ENCODE data around the gene DIDO1. TPM values are rescaled to one million over a fixed set of nuclear protein-coding genes. Genes with fewer than 3 reads are reported as not detected.
A peak's percentile ranks its signal among the peaks of the same experiment; 100 is the strongest.

Gene DIDO1
- total and polyA plus RNA-seq, 2 of the 13 experiments (the other 11 are each of a cell fraction or from before 2014, with no cell fraction given), result 75.0 to 75.1 TPM

DNA sequence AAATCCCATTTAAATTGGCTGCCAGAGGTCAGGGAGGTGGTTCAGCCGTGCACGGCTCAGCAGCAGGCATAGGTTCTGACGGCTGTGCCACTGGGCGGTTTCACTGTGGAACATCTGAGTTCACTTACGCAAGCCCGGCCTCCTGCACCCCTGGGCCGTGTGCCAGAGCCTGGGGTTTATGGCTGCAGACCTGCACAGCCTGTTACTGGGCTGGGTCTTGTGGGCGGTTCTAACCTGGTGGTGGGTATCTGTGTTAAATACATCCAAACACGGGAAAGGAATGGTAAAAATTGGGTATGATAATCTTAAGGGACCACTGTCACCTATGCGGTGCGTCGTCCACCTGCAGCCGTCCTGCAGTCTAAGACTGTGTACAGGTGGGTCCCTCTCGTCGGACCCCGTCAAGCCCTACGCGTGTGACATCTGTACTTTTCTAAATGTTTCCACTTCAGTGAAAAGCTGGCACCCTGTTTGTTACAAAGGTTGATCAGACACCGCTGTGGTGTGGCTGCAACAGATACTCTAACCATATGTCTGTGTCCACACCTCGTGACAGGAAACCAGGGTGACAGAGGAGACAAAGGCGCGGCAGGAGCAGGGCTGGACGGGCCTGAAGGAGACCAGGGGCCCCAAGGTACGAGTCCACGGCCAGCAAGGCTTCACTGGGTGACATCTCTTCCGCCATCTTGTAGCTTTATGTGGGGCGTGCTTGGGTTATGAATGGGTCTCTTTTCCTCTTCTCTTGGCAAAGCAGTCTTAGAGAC is 88.0 kb downstream of the DIDO1 start:
- WGBS (ENCODE audit: low lambda C conversion rate), result 79% methylated on average over 27 of the region's 27 CpGs
- Histone ChIP-seq H3K4me3 (replicated peaks in 1 of 3; ENCODE audit: insufficient read depth in 1 of 3, low read depth in 2 of 3, low read length in 3 of 3) (no peak overlapping the region), H3K4me1 (ENCODE audit: insufficient read depth, low read length) (peaks cover 8% of the 10 kb centered on the region; the same call in 1 of the 2 replicates), H4K20me1 (ENCODE audit: insufficient read depth, low read length) (no peaks in the 10 kb centered on the region), H3K27me3 (ENCODE audit: control insufficient read depth in 1 of 2, insufficient read depth in 2 of 2, low read length in 2 of 2) (no peaks in the 10 kb centered on the region), H3K27ac (ENCODE audit: extremely low read length, insufficient read depth, low read length) (no peak overlapping the region), H3K4me2 (ENCODE audit: low read depth, low read length) (no peak overlapping the region), H3K36me3 (replicated peaks in 1 of 2; ENCODE audit: control insufficient read depth in 1 of 2, insufficient read depth in 2 of 2, low read length in 2 of 2) (peaks cover 12 to 22% of the 10 kb centered on the region in 2 experiments; a peak in 4 of 5 replicates), H3K9ac (ENCODE audit: insufficient read depth, low read depth, low read length) (no peak overlapping the region), H2AFZ (ENCODE audit: low read length) (no peak overlapping the region), H3K9me3 (ENCODE audit: low read length) (no peaks in the 10 kb centered on the region), H3K79me2 (ENCODE audit: insufficient read depth, low read length) (no peaks in the 10 kb centered on the region)
- FAIRE-seq, result peak; percentile 73
- BruUV-seq (replicated peaks), result no TSS peak
- in situ Hi-C loops (cut with HindIII; ENCODE audit: extremely low pct_ligation_motif_present, low pct_unique_long_range_greater_than_20kb) (no loop called here), intact Hi-C loops (cut with micrococcal nuclease; ENCODE audit: unreplicated experiment) (no loop called here)
- DNase-seq (ENCODE audit: low spot score), result peak; percentile 68
- ChIA-PET CTCF (ENCODE audit: low intra/inter-chr PET ratio, low total read pairs) (no interaction called here), POLR2A (no interaction called here)
- peak; percentile 71 for ATAC-seq
- TF ChIP-seq, protein P1, sequence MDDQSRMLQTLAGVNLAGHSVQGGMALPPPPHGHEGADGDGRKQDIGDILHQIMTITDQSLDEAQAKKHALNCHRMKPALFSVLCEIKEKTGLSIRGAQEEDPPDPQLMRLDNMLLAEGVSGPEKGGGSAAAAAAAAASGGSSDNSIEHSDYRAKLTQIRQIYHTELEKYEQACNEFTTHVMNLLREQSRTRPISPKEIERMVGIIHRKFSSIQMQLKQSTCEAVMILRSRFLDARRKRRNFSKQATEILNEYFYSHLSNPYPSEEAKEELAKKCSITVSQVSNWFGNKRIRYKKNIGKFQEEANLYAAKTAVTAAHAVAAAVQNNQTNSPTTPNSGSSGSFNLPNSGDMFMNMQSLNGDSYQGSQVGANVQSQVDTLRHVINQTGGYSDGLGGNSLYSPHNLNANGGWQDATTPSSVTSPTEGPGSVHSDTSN (CRISPR knock-in tag; IDR thresholded peaks at IDR 0.05; ENCODE audit: borderline replicate concordance), result no peak
- TF ChIP-seq RBM39 (IDR thresholded peaks at IDR 0.05; ENCODE audit: low read depth, low read length, poor library complexity, severe bottlenecking), result no peak
- TF ChIP-seq ZNF746 (CRISPR knock-in tag; IDR thresholded peaks at IDR 0.05), result no peak
- TF ChIP-seq, protein P2, sequence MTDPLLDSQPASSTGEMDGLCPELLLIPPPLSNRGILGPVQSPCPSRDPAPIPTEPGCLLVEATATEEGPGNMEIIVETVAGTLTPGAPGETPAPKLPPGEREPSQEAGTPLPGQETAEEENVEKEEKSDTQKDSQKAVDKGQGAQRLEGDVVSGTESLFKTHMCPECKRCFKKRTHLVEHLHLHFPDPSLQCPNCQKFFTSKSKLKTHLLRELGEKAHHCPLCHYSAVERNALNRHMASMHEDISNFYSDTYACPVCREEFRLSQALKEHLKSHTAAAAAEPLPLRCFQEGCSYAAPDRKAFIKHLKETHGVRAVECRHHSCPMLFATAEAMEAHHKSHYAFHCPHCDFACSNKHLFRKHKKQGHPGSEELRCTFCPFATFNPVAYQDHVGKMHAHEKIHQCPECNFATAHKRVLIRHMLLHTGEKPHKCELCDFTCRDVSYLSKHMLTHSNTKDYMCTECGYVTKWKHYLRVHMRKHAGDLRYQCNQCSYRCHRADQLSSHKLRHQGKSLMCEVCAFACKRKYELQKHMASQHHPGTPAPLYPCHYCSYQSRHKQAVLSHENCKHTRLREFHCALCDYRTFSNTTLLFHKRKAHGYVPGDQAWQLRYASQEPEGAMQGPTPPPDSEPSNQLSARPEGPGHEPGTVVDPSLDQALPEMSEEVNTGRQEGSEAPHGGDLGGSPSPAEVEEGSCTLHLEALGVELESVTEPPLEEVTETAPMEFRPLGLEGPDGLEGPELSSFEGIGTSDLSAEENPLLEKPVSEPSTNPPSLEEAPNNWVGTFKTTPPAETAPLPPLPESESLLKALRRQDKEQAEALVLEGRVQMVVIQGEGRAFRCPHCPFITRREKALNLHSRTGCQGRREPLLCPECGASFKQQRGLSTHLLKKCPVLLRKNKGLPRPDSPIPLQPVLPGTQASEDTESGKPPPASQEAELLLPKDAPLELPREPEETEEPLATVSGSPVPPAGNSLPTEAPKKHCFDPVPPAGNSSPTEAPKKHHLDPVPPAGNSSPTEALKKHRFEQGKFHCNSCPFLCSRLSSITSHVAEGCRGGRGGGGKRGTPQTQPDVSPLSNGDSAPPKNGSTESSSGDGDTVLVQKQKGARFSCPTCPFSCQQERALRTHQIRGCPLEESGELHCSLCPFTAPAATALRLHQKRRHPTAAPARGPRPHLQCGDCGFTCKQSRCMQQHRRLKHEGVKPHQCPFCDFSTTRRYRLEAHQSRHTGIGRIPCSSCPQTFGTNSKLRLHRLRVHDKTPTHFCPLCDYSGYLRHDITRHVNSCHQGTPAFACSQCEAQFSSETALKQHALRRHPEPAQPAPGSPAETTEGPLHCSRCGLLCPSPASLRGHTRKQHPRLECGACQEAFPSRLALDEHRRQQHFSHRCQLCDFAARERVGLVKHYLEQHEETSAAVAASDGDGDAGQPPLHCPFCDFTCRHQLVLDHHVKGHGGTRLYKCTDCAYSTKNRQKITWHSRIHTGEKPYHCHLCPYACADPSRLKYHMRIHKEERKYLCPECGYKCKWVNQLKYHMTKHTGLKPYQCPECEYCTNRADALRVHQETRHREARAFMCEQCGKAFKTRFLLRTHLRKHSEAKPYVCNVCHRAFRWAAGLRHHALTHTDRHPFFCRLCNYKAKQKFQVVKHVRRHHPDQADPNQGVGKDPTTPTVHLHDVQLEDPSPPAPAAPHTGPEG (CRISPR knock-in tag; IDR thresholded peaks at IDR 0.05), result no peak
- TF ChIP-seq HNF4G (IDR thresholded peaks at IDR 0.05; ENCODE audit: borderline replicate concordance, low read depth, low read length), result peak; percentile 31; the same call in 1 of the 2 replicates
- TF ChIP-seq HNF4G (CRISPR knock-in tag; IDR thresholded peaks at IDR 0.05; ENCODE audit: borderline replicate concordance, low read depth), result no peak
- no peak for TF ChIP-seq DMAP1 (CRISPR knock-in tag; IDR thresholded peaks at IDR 0.05)
- peak; percentile 60 for TF ChIP-seq ZNF12 (CRISPR knock-in tag; IDR thresholded peaks at IDR 0.05)
- no peak for TF ChIP-seq ZNF337 (CRISPR knock-in tag; IDR thresholded peaks at IDR 0.05; ENCODE audit: borderline replicate concordance, low read depth)
- TF ChIP-seq NBN (conservative IDR thresholded peaks at IDR 0.05), result no peak
- TF ChIP-seq RBFOX2 (IDR thresholded peaks at IDR 0.05; ENCODE audit: low read depth, low read length), result peak; percentile 52; the same call in 1 of the 2 replicates
- TF ChIP-seq CENPX (CRISPR knock-in tag; IDR thresholded peaks at IDR 0.05), result no peak
- no peak for TF ChIP-seq ZMAT3 (CRISPR knock-in tag; conservative IDR thresholded peaks at IDR 0.05)
- no peak for TF ChIP-seq TFE3 (CRISPR knock-in tag; IDR thresholded peaks at IDR 0.05)
- peak; percentile 40; the same call in 1 of the 2 replicates for TF ChIP-seq ZNF331 (CRISPR knock-in tag; IDR thresholded peaks at IDR 0.05)
- TF ChIP-seq SETDB1 (CRISPR knock-in tag; IDR thresholded peaks at IDR 0.05; ENCODE audit: borderline replicate concordance), result no peak
- no peak for TF ChIP-seq NKX3-1 (CRISPR knock-in tag; IDR thresholded peaks at IDR 0.05)

Data from HepG2 (cell line).